DND-41 (cell line): ENCODE measurements around the gene CCDC134.

Source experiments
- ATAC-seq: fragments of 200-7000 bp; cut with Tn5 transposase; 3 replicates; pipeline ENCODE4 v1.9.1; 2021; ENCODE audit warnings: low read depth; ENCODE audit not compliant: insufficient read depth
- DNase-seq: peaks from one replicate; pipeline ENCODE4 v3.0.0-alpha.2; 2020
- H2AFZ ChIP-seq: 2 replicates; pipeline ENCODE4 v1.6.0; 2012; ENCODE audit warnings: low read depth, low read length
- H3K27ac ChIP-seq: 2 replicates; pipeline ENCODE4 v1.5.1; 2012; ENCODE audit warnings: low read length, inconsistent platforms
- H3K27me3 ChIP-seq: fragments of 200-600 bp; sonication (generic); 2 replicates; pipeline ENCODE4 v1.6.0; 2012; ENCODE audit warnings: low read length, mild to moderate bottlenecking, inconsistent platforms; ENCODE audit not compliant: insufficient read depth, poor library complexity
- H3K36me3 ChIP-seq: 2 replicates; pipeline ENCODE4 v1.5.1; 2012; ENCODE audit warnings: low read length, inconsistent platforms; ENCODE audit not compliant: insufficient read depth
- H3K4me1 ChIP-seq: 2 replicates; pipeline ENCODE4 v1.5.1; 2012; ENCODE audit warnings: mild to moderate bottlenecking, low read length; ENCODE audit not compliant: insufficient read depth
- H3K4me2 ChIP-seq: 2 replicates; pipeline ENCODE4 v1.6.0; 2012; ENCODE audit warnings: mild to moderate bottlenecking, moderate library complexity, low read length, inconsistent platforms; ENCODE audit not compliant: insufficient read depth
- H3K4me3 ChIP-seq, 2 experiments: fragments of 200-600 bp in 1 of 2; shearing (Covaris generic) in 1 of 2; 2 replicates each; pipeline ENCODE4 v1.5.1; 2012 to 2016; ENCODE audit warnings: inconsistent platforms in 2 of 2, low read length in 2 of 2, mild to moderate bottlenecking in 2 of 2, low read depth in 1 of 2, moderate library complexity in 1 of 2
- H3K79me2 ChIP-seq: 2 replicates; pipeline ENCODE4 v1.6.0; 2012; ENCODE audit warnings: low read length, inconsistent platforms; ENCODE audit not compliant: insufficient read depth
- H3K9ac ChIP-seq: 2 replicates; pipeline ENCODE4 v1.6.0; 2012; ENCODE audit warnings: low read depth, mild to moderate bottlenecking, inconsistent platforms, low read length, moderate library complexity
- H3K9me3 ChIP-seq: 2 replicates; pipeline ENCODE4 v1.5.1; 2012; ENCODE audit warnings: low read length, moderate library complexity, mild to moderate bottlenecking, inconsistent platforms; ENCODE audit not compliant: insufficient read depth, severe bottlenecking
- H4K20me1 ChIP-seq: 2 replicates; pipeline ENCODE4 v1.6.0; 2012; ENCODE audit warnings: low read length; ENCODE audit not compliant: insufficient read depth
- CTCF ChIP-seq: IDR thresholded peaks from 2 replicates; pipeline ENCODE4 v1.5.1; 2012; ENCODE audit warnings: borderline replicate concordance, low read length, moderate library complexity, mild to moderate bottlenecking; ENCODE audit not compliant: poor library complexity, severe bottlenecking; ENCODE audit errors: extremely low read depth
- EZH2 ChIP-seq: IDR thresholded peaks from 3 replicates; pipeline ENCODE4 v1.6.1; 2012; ENCODE audit warnings: borderline replicate concordance, low read depth, mild to moderate bottlenecking, moderate library complexity, low read length, inconsistent platforms; ENCODE audit not compliant: severe bottlenecking

Gene CCDC134

GRCh38 chr22:41772645-41773044 lies 27.8 kb upstream of the CCDC134 start:
- H3K9ac ChIP-seq, result no peak overlapping the region
- DNase-seq (no peak), ATAC-seq (no peak)
- TF ChIP-seq EZH2 (no peak), CTCF (no peak)
- no peaks in the 10 kb centered on the region for H3K9me3 ChIP-seq
- no peak overlapping the region for H3K4me3 ChIP-seq
- no peaks in the 10 kb centered on the region for H3K36me3 ChIP-seq
- no peaks in the 10 kb centered on the region for H3K4me1 ChIP-seq
- no peak overlapping the region for H3K4me2 ChIP-seq
- H3K79me2 ChIP-seq, result no peaks in the 10 kb centered on the region
- no peaks in the 10 kb centered on the region for H4K20me1 ChIP-seq
- H3K27ac ChIP-seq, result no peak overlapping the region
- no peak overlapping the region for H2AFZ ChIP-seq
- H3K27me3 ChIP-seq, result no peaks in the 10 kb centered on the region

- Histone ChIP-seq H2AFZ (no peak overlapping the region), H3K4me3 (no peak overlapping the region), H3K27me3 (no peaks in the 10 kb centered on the region), H3K4me1 (no peaks in the 10 kb centered on the region), H3K4me2 (no peak overlapping the region), H3K36me3 (no peaks in the 10 kb centered on the region), H4K20me1 (no peaks in the 10 kb centered on the region), H3K27ac (no peak overlapping the region), H3K79me2 (no peaks in the 10 kb centered on the region), H3K9ac (no peak overlapping the region), H3K9me3 (no peaks in the 10 kb centered on the region)
- no peak for ATAC-seq
- DNase-seq, result no peak
- no peak for TF ChIP-seq CTCF
- no peak for TF ChIP-seq EZH2
These were observed 25.1 kb upstream of the CCDC134 start for GRCh38 chr22:41775338-41775737.

- Histone ChIP-seq H3K79me2 (no peaks in the 10 kb centered on the region), H3K27me3 (no peaks in the 10 kb centered on the region), H3K4me3 (no peak overlapping the region), H3K9ac (no peak overlapping the region), H3K4me1 (0 out of 2 replicates have a peak, but pooled peaks cover under 1% of the 10 kb centered on the region), H3K36me3 (no peaks in the 10 kb centered on the region), H3K9me3 (no peaks in the 10 kb centered on the region), H3K27ac (no peak overlapping the region), H3K4me2 (no peak overlapping the region), H4K20me1 (no peaks in the 10 kb centered on the region), H2AFZ (no peak overlapping the region)
- TF ChIP-seq CTCF, result no peak
- no peak for TF ChIP-seq EZH2
- DNase-seq, result no peak
- no peak for ATAC-seq
These were observed 24.5 kb upstream of the CCDC134 start for GRCh38 chr22:41775976-41776375.

- 0 out of 2 replicates have a peak, but pooled peaks cover 5% of the 10 kb centered on the region for H3K4me1 ChIP-seq
These were observed 24.1 kb upstream of the CCDC134 start for GRCh38 chr22:41776381-41776780.

More at GRCh38 chr22:41776381-41776780, 24.1 kb upstream of the CCDC134 start:
- Histone ChIP-seq H3K79me2 (no peaks in the 10 kb centered on the region), H3K36me3 (no peaks in the 10 kb centered on the region), H3K27me3 (no peaks in the 10 kb centered on the region), H3K27ac (no peak overlapping the region), H3K4me3 (no peak overlapping the region), H3K9ac (no peak overlapping the region), H4K20me1 (no peaks in the 10 kb centered on the region), H3K4me2 (no peak overlapping the region), H3K9me3 (no peaks in the 10 kb centered on the region), H2AFZ (no peak overlapping the region)
- TF ChIP-seq CTCF, result no peak
- no peak for TF ChIP-seq EZH2
- DNase-seq (no peak), ATAC-seq (no peak)
